Astrocyte (in vitro differentiated cells and primary cell): ENCODE results near the gene HLA-B. TPM values are rescaled to one million over a fixed set of nuclear protein-coding genes. Genes with fewer than 3 reads are reported as not detected.

Experiments used
- DNase-seq: peaks from one replicate; pipeline ENCODE4 v3.0.0-alpha.2; 2010; ENCODE audit warnings: low read depth
- FAIRE-seq: peaks from 2 replicates; lab custom pipeline; 2011; peaks lifted over from hg19 to GRCh38; lab: Jason Lieb, UNC
- H2AFZ ChIP-seq: 2 replicates; pipeline ENCODE4 v1.6.0; 2012; ENCODE audit warnings: low read depth, low read length, inconsistent platforms
- H3K27ac ChIP-seq: 2 replicates; pipeline ENCODE4 v1.5.1; 2011; ENCODE audit warnings: low read depth, low read length, inconsistent platforms
- H3K27me3 ChIP-seq: 2 replicates; pipeline ENCODE4 v1.6.0; 2011; ENCODE audit warnings: low read length, inconsistent platforms; ENCODE audit not compliant: insufficient read depth
- H3K36me3 ChIP-seq: 2 replicates; pipeline ENCODE4 v1.5.1; 2011; ENCODE audit warnings: low read length, inconsistent platforms; ENCODE audit not compliant: insufficient read depth
- H3K4me1 ChIP-seq: 2 replicates; pipeline ENCODE4 v1.5.1; 2011; ENCODE audit warnings: low read length, inconsistent platforms; ENCODE audit not compliant: insufficient read depth
- H3K4me2 ChIP-seq: 2 replicates; pipeline ENCODE4 v1.6.0; 2012; ENCODE audit warnings: low read length, inconsistent platforms
- H3K4me3 ChIP-seq: 2 replicates; pipeline ENCODE4 v1.5.1; 2011; ENCODE audit warnings: low read depth, mild to moderate bottlenecking, low read length, inconsistent platforms; ENCODE audit not compliant: insufficient read depth
- H3K79me2 ChIP-seq: 2 replicates; pipeline ENCODE4 v1.6.0; 2012; ENCODE audit warnings: mild to moderate bottlenecking, low read length, inconsistent platforms; ENCODE audit not compliant: insufficient read depth
- H3K9ac ChIP-seq: 2 replicates; pipeline ENCODE4 v1.6.0; 2012; ENCODE audit warnings: mild to moderate bottlenecking, low read length, inconsistent platforms
- H3K9me3 ChIP-seq: 2 replicates; pipeline ENCODE4 v1.5.1; 2012; ENCODE audit warnings: low read depth, mild to moderate bottlenecking, low read length, inconsistent platforms; ENCODE audit not compliant: insufficient read depth
- H4K20me1 ChIP-seq: 2 replicates; pipeline ENCODE4 v1.6.0; 2012; ENCODE audit warnings: low read length, inconsistent platforms; ENCODE audit not compliant: insufficient read depth
- H3K27ac Mint-ChIP-seq: one replicate; pipeline ENCODE4 v1.8.0; 2021; ENCODE audit warnings: mild to moderate bottlenecking, mixed read lengths; ENCODE audit not compliant: unreplicated experiment
- H3K27me3 Mint-ChIP-seq: one replicate; pipeline ENCODE4 v1.8.0; 2021; ENCODE audit warnings: low read depth, mixed read lengths; ENCODE audit not compliant: unreplicated experiment
- H3K36me3 Mint-ChIP-seq: one replicate; pipeline ENCODE4 v1.8.0; 2021; ENCODE audit warnings: low read depth, mixed read lengths; ENCODE audit not compliant: unreplicated experiment
- H3K4me1 Mint-ChIP-seq: one replicate; pipeline ENCODE4 v1.8.0; 2021; ENCODE audit warnings: low read depth, mixed read lengths; ENCODE audit not compliant: unreplicated experiment
- H3K4me3 Mint-ChIP-seq: one replicate; pipeline ENCODE4 v1.8.0; 2021; ENCODE audit warnings: mild to moderate bottlenecking, moderate library complexity, mixed read lengths; ENCODE audit not compliant: unreplicated experiment
- H3K9me3 Mint-ChIP-seq: one replicate; pipeline ENCODE4 v1.8.0; 2021; ENCODE audit warnings: mild to moderate bottlenecking, mixed read lengths; ENCODE audit not compliant: unreplicated experiment
- CTCF ChIP-seq: IDR thresholded peaks from 2 replicates; pipeline ENCODE4 v1.5.1; 2011; ENCODE audit warnings: low read depth, mild to moderate bottlenecking, inconsistent platforms, low read length, moderate library complexity; ENCODE audit not compliant: insufficient read depth
- EZH2 ChIP-seq: IDR thresholded peaks from 2 replicates; pipeline ENCODE4 v1.6.1; 2012; ENCODE audit warnings: mild to moderate bottlenecking, low read length, inconsistent platforms; ENCODE audit not compliant: insufficient read depth
- total RNA-seq: library from RNA; stranded (reverse); gene quantifications from 2 replicates; pipeline ENCODE4 v1.2.1, GENCODE V29; 2021

HLA-B gene
- total RNA-seq, 1 donor from 2014 or later = 1,493 TPM

GRCh38 chr6:31368461-31368860 lies 11.5 kb upstream of the HLA-B start:
- Histone ChIP-seq H3K36me3 (no peaks in the 10 kb centered on the region), H3K4me3 (no peak overlapping the region), H2AFZ (no peak overlapping the region), H3K4me2 (no peak overlapping the region), H3K79me2 (no peaks in the 10 kb centered on the region), H3K9ac (no peak overlapping the region), H3K4me1 (peaks cover 2% of the 10 kb centered on the region), H4K20me1 (no peaks in the 10 kb centered on the region), H3K9me3 (no peaks in the 10 kb centered on the region), H3K27ac (no peak overlapping the region), H3K27me3 (peaks cover 38% of the 10 kb centered on the region)
- Mint-ChIP-seq H3K4me1 (no peaks in the 10 kb centered on the region), H3K27ac (no peak overlapping the region), H3K4me3 (no peak overlapping the region), H3K36me3 (peaks cover 1% of the 10 kb centered on the region), H3K9me3 (no peaks in the 10 kb centered on the region), H3K27me3 (peaks cover 37% of the 10 kb centered on the region)
- no peak for DNase-seq
- FAIRE-seq = no peak
- TF ChIP-seq CTCF (no peak), EZH2 (no peak)

- Mint-ChIP-seq H3K27ac (no peak overlapping the region), H3K36me3 (peaks cover 1% of the 10 kb centered on the region), H3K9me3 (peaks cover 5% of the 10 kb centered on the region), H3K27me3 (peaks cover 42% of the 10 kb centered on the region), H3K4me3 (peak overlapping the region; percentile 25), H3K4me1 (no peaks in the 10 kb centered on the region)
- Histone ChIP-seq H3K4me2 (peak overlapping the region; percentile 80), H3K9me3 (no peaks in the 10 kb centered on the region), H2AFZ (peak overlapping the region; percentile 74), H3K79me2 (no peaks in the 10 kb centered on the region), H3K27ac (no peak overlapping the region), H3K27me3 (peaks cover 46% of the 10 kb centered on the region), H3K4me1 (peaks cover 2% of the 10 kb centered on the region), H3K36me3 (no peaks in the 10 kb centered on the region), H3K9ac (no peak overlapping the region), H4K20me1 (no peaks in the 10 kb centered on the region), H3K4me3 (no peak overlapping the region)
- peak; percentile 79 for FAIRE-seq
- TF ChIP-seq CTCF (peak; percentile 81), EZH2 (no peak)
- DNase-seq = peak; percentile 57
Measured at GRCh38 chr6:31366693-31367470, 9.9 kb upstream of the HLA-B start.

- no peak overlapping the region for H3K4me3 Mint-ChIP-seq
- no peaks in the 10 kb centered on the region for H3K9me3 ChIP-seq
- peaks cover 48% of the 10 kb centered on the region for H3K27me3 ChIP-seq
- no peak overlapping the region for H3K4me2 ChIP-seq
- no peaks in the 10 kb centered on the region for H3K36me3 ChIP-seq
- H3K27ac Mint-ChIP-seq = no peak overlapping the region
- peaks cover 2% of the 10 kb centered on the region for H3K4me1 ChIP-seq
- DNase-seq (no peak), FAIRE-seq (no peak)
- H4K20me1 ChIP-seq = no peaks in the 10 kb centered on the region
- H3K27me3 Mint-ChIP-seq = peaks cover 42% of the 10 kb centered on the region
- no peak overlapping the region for H3K9ac ChIP-seq
- no peaks in the 10 kb centered on the region for H3K4me1 Mint-ChIP-seq
- no peaks in the 10 kb centered on the region for H3K79me2 ChIP-seq
- peaks cover 7% of the 10 kb centered on the region for H3K9me3 Mint-ChIP-seq
- H3K36me3 Mint-ChIP-seq = peaks cover 1% of the 10 kb centered on the region
- H3K4me3 ChIP-seq = no peak overlapping the region
- no peak for TF ChIP-seq CTCF
- TF ChIP-seq EZH2 = no peak
- H2AFZ ChIP-seq = no peak overlapping the region
- H3K27ac ChIP-seq = no peak overlapping the region
Measured at GRCh38 chr6:31365864-31366263, 8.9 kb upstream of the HLA-B start.
